ENCODE measurements around the gene OPRM1.

DNA sequence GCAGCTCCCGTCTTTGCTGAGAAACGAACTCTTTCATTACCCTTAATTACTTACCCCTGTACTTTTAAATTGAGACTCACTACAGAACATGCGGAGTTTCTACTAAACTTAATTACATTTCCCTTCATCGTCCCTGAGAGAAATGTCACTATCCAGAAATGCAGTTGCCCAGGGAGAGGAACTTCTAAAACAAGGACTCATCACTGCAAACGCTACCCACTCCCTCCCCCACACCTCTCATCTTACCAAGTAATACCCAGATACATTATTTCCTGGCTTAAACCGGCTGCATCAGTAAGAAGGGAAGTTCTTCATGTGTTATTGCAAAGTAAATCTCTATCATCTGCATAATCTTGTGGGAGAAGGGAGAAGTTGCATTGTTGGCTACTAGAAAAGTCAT, 179.3 kb downstream of the OPRM1 start:
- TF ChIP-seq, protein P1, sequence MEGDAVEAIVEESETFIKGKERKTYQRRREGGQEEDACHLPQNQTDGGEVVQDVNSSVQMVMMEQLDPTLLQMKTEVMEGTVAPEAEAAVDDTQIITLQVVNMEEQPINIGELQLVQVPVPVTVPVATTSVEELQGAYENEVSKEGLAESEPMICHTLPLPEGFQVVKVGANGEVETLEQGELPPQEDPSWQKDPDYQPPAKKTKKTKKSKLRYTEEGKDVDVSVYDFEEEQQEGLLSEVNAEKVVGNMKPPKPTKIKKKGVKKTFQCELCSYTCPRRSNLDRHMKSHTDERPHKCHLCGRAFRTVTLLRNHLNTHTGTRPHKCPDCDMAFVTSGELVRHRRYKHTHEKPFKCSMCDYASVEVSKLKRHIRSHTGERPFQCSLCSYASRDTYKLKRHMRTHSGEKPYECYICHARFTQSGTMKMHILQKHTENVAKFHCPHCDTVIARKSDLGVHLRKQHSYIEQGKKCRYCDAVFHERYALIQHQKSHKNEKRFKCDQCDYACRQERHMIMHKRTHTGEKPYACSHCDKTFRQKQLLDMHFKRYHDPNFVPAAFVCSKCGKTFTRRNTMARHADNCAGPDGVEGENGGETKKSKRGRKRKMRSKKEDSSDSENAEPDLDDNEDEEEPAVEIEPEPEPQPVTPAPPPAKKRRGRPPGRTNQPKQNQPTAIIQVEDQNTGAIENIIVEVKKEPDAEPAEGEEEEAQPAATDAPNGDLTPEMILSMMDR (IDR thresholded peaks at IDR 0.05; ENCODE audit: low read depth, low read length, poor library complexity, severe bottlenecking) = no peak
- TF ChIP-seq EZH2phosphoT487 (IDR thresholded peaks at IDR 0.05; ENCODE audit: borderline replicate concordance, low read length) = no peak
